ENCODE measurements around the gene FAM13B.
"Not testable (repeated sequence)": the region's sequence is repeated elsewhere in the genome, so short reads cannot be mapped to it uniquely, and the experiment has no call there.

The FAM13B gene

DNA sequence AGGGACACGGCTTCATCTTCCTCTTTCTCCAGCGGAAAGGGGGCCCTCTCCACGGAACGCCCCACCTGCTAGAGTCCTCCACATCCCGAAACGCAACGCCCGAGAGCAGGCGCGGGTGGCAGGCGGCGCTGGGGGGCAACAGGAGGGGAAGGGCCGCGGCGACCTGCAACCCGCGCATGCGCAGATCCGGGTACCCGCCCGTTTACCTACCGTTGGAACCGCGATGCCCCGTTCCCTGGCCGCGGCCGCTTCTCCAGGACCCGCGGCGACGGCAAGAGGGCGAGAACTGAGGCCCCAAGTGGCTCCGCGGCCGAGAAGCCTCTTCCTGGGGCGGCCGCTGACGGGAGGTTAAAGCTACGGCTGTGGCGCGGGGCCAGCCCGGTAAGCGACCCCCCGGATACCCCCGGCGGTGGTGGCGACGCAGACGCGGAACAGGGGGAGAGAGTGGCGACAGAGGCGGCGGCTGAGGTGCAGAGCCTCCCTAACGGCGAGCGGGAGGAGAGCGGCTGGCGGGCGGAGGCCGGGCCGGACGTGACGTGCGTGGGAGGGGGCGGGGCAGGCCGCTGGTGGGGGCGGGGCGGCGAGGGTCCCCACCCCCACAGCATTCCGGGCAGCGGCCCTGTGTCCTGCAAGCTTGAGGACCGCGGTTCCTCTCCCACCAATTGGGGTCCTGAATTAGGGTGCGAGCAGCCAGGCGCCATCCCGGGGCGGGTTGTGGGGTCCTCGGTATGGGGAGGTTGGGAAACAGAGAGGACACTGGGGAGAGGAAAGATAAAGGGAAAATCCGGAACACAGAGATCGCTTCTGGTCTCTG is at the start of gene FAM13B:
Gene FAM13B, minus strand, starts transcription at position 508 of the 814 bp plus-strand sequence. CDS start 13,968 bp downstream, outside the sequence.
- DNase-seq, result peak; percentile 52

- DNase-seq, result no peak
These were observed 49.2 kb upstream of the FAM13B start for GRCh38 chr5:138082033-138082432.

- DNase-seq, result no peak
These were observed 45.2 kb upstream of the FAM13B start for GRCh38 chr5:138078006-138078643.

GRCh38 chr5:138077064-138077696 is 44.3 kb upstream of the FAM13B start:
- peak; percentile 33 for DNase-seq

- not testable (repeated sequence) for DNase-seq
These were observed 37.1 kb upstream of the FAM13B start for GRCh38 chr5:138070026-138070425.

- DNase-seq, result peak; percentile 63
These were observed 36.1 kb upstream of the FAM13B start for GRCh38 chr5:138068742-138069600.

DNA sequence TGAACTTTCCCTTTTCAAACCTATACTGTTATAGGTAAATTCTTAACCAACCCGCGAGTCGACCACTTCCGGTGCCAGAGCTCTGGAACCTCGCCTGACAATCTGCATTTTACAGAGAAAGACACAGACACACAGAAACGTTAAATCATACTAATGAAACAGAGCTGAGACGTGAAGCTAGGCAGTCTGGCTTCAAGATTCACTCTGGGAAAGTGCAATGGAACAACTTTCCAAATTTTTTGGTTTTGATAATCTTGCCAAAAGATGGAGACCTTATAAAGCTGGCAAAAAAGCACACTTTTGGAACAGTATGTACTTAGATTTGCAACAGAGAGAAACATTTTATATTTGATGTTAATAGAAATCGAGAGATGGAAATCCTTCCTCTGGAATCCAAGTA is 35.1 kb upstream of the FAM13B start:
- no peak for DNase-seq

GRCh38 chr5:138065102-138065501 is 32.2 kb upstream of the FAM13B start:
- no peak for DNase-seq

DNA sequence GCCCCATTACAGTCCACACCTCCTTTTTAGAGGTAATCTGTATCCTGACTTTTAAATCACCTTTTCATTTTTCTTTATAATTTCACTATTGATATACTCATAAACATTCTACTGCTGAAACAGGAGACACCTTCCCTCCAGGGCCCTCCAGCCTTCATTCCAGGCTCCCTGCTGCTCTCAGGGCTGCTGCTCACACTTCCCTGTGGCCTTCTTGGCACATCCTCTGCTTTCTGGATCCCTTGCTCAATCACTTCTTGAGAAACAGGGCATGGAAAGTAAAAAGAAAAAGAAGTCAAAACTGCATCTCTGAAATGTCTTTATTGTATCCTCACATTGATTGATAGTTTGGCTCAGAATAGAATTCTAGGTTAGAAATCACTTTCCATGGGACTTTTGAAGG is 31.6 kb upstream of the FAM13B start:
- no peak for DNase-seq

DNA sequence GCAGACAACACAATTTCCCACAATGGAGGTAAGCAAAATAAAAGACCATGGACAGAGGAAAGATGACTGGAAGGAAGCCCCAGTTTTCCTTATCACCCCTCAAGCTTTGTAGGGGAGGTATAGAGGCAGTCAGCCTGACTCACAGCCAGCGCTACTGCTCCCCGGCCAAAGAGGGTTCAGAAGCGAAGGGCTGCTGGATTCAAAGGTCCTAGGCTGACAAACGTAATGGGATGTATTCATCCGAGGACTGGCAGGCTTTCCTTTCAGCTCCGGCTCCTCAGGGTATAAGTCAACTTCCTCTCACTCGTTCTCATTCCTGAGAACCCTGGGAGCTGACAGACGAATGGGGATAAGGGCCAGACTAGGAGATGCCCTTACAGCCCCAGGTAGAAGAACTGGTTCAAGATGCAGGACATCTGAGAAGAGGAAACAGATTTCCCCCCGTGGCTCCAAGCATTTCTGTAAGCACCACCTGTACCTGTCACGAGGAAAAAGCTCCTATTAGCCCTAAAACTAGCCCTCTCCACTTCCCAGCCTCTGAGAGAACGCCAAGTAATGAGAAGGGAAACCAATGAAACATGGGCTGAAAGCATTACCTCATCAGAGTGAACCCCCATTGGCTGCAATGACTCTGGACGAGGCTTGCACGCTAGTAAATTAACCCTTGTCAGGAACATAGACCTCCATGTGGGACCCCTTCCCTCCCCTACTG is 22.1 kb upstream of the FAM13B start:
- DNase-seq, result no peak

DNA sequence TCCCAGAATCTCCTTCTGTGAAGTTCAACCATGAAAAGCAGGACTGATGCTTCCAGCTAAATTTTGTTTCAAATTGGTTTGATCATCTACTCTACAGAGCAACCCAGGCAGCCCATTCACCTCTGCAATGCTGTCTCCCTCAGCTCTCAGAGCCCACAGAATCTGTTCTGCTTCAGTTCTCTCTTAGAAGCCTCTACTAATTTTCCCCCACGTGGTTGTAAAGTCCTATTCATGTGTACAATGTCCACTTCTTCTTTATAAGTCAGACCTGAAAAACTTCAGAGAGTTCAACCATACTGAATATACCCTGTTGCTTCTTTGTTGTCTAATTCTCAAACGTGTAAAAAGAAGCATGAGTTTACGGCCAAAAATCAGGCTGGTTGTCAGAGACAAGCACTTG is 21.3 kb upstream of the FAM13B start:
- no peak for DNase-seq

GRCh38 chr5:138053554-138053953 is 20.7 kb upstream of the FAM13B start:
- DNase-seq, result no peak

GRCh38 chr5:138052718-138053117 is 19.8 kb upstream of the FAM13B start:
- not testable (repeated sequence) for DNase-seq

GRCh38 chr5:138051441-138052296 is 18.8 kb upstream of the FAM13B start:
- no peak for DNase-seq

DNA sequence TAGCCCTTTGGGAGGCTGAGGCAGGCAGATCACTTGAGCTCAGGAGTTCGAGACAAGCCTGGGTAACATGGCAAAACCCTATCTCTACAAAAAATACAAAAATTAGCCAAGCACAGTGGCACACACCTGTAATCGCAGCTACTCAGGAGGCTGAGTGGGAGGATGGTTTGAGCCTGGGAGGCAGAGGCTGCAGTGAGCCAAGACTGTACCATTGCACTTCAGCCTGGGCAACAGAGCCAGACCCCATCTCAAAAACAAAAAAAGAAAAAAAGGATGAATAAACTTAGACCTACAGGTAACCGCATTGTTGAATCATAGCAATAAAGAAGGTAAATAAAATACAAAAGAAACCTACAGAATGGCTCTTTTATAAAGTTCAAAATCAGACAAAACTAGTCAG is 12.4 kb upstream of the FAM13B start:
- DNase-seq, result not testable (repeated sequence)

DNA sequence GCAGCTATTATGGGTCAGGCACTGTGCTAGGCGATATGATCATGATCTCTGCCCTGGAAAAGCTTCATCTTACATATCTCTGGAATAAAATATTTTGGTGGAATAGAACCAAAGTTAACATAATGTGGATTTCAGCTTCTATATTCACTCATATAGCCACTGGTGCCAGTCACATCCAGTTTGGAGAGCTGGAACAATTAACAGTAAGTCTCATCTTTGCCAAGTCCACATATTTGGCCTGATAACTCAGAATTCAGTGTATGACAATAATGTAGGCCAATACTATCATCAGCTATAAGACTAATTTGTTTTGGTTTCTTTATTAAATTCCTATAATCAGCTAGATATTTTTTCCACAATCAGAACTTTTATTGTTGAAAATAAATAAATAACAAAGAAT is 5.9 kb upstream of the FAM13B start:
- DNase-seq, result no peak

DNA sequence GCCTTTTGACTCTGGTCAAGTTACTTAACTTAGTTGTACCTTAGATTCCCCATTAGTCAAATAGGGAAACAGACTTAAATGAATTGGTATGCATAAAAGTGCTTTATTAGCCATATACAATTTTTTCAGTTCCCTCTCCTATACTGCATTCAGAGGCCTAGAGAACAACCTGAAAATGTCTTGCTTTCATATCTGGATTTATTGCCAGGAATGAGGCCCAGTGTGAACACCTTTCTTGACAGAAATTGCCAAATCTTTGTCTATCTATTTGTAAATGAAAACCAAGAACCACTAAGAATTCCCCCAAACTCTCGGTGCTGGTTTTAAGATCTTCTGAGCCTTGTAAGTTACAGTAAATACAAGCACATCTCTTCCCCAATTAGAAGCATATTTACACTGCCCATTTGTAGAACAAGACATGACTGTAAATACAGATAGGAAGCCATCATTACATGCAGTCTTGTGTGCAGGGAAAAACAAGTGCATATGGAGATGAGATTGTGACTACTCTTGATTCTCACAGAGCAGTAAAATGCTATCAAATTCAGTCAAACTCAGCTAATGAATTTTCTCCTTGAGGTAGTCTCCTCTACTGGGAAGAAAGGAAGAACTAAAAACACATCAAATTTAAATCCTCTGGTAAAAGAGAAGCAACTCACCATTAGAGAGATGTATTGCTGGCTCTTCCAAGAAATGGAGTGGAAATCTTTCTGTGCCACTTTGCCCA is 5.2 kb upstream of the FAM13B start:
- DNase-seq, result no peak

GRCh38 chr5:138037271-138037670 is 4.4 kb upstream of the FAM13B start:
- no peak for DNase-seq

- DNase-seq, result peak; percentile 84
These were observed 3.0 kb upstream of the FAM13B start for GRCh38 chr5:138035605-138036537.
